ENCODE measurements around the gene CYP2W1.

The CYP2W1 gene

DNA sequence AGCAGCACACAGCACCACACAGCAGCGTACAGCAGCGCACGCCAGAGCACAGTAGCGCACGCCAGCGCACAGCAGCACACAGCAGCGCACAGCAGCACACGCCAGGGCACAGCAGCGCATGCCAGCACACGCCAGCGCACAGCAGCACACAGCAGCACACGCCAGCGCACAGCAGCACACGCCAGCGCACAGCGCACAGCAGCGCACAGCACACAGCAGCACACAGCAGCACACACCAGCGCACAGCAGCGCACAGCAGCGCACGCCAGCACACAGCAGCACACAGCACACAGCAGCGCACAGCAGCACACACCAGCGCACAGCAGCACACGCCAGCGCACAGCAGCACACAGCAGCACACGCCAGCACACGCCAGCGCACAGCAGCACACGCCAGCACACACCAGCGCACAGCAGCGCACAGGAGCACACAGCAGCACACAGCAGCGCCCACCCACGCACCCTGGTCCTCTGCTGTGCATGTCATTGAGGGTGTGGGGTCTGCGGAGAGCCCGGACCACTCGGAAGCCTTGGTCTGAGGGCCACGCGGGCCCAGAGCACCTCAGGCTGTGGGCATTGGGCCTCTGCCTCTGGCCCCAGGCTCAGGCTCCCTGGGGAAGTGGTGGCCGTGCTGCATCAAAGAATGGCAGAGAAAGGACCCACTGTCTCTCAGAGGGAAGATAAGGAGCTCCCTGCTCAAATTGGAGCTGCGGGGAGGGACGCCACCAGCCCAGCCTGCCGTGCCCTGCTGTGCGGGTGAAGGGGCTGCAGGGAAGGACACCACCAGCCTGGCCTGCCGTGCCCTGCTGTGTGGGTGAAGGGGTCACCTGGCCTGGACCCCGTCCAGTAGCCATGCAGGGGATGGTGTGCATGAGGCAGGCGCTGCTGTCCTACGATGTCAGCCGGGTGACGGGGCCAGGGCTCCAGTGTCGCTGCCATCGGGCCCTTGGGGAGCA is 33.9 kb downstream of the CYP2W1 start:
- no peak for DNase-seq

GRCh38 chr7:1017586-1018333 is 34.8 kb downstream of the CYP2W1 start:
- DNase-seq: no peak

GRCh38 chr7:1018334-1018695 is 35.3 kb downstream of the CYP2W1 start:
- no peak for DNase-seq

DNA sequence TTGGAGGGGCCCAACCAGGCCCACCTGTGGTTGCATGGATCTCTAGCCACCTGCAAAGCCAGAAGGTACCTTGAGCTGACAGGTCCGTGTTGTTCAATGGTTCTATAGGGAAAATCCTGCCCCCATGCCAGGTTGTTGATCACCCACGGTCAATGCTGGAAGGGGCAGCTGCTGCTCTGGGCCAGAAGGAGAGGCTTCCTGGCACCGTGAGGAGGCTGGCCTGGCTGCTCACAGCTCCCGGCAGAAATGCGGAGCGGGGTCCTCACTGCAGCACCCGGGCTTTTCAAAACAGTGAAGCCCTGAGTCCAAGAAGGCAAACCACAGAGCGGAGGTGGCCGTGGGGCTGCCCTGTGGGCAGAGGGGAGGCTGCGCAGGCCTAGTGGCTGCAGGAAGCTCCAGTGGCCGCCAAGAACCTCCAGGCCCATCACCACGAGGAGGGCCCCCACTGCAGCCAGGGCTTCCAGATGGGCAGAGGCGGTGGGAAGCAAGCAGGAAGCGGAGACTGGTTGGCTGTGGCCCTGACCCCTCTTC is 36.3 kb downstream of the CYP2W1 start:
- DNase-seq: no peak

- DNase-seq: no peak
Observed at GRCh38 chr7:1019789-1020610, 37.0 kb downstream of the CYP2W1 start.

DNA sequence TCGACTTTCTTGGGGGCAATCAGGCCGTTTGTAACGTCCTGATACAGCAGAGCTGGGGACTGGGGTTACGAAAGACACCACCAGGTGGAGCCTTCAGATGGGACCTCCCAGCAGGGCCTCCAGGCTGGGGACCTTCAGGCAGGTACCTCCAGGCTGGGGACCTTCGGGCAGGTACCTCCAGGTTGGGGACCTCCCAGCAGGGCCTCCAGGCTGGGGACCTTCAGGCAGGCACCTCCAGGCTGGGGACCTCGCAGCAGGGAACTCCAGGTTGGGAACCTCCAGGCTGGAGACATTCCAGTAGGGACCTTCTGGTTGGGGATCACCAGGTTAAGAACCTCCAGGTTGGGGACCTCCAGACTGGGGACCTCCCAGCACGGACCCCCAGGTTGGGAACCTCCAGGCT is 37.9 kb downstream of the CYP2W1 start:
- no peak for DNase-seq

GRCh38 chr7:1021366-1021765 is 38.4 kb downstream of the CYP2W1 start:
- DNase-seq: no peak

GRCh38 chr7:1021931-1022330 is 39.0 kb downstream of the CYP2W1 start:
- DNase-seq: no peak

GRCh38 chr7:1022356-1022755 is 39.4 kb downstream of the CYP2W1 start:
- no peak for DNase-seq

DNA sequence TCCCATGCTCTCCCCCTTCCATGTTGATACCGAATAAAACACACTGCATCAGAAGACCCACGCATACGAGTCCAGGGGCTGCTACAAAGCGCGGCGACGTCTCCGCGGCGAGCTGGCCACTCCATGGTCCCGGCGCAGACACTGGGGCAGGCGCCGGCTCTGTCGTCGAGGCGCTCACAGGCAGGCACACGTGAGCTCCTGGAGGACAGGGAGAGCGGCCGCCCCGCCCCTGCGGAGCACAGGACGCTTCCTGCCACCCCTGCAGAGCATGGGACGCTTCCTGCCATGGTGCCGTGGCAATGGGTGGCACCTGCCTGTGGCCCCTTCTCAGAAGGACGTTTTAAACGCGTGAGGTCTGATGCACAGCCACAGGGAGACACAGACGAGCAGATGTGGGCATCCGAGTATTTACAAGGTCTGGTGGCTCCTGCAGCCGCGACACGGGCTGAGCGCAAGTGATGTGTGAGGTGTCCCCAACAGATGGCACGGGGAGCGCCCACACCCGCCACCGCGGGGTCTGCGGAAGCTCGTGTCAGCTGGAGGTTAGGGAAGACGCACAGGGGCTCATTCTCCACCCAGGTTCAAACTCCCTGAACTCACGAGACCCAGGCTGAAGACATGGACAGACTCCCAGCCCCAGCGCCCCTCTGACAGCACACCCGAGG is 40.0 kb downstream of the CYP2W1 start:
- DNase-seq: no peak

- DNase-seq: no peak
Observed at GRCh38 chr7:1024331-1024841, 41.4 kb downstream of the CYP2W1 start.

GRCh38 chr7:1024876-1025742 is 42.1 kb downstream of the CYP2W1 start:
- no peak for DNase-seq

DNA sequence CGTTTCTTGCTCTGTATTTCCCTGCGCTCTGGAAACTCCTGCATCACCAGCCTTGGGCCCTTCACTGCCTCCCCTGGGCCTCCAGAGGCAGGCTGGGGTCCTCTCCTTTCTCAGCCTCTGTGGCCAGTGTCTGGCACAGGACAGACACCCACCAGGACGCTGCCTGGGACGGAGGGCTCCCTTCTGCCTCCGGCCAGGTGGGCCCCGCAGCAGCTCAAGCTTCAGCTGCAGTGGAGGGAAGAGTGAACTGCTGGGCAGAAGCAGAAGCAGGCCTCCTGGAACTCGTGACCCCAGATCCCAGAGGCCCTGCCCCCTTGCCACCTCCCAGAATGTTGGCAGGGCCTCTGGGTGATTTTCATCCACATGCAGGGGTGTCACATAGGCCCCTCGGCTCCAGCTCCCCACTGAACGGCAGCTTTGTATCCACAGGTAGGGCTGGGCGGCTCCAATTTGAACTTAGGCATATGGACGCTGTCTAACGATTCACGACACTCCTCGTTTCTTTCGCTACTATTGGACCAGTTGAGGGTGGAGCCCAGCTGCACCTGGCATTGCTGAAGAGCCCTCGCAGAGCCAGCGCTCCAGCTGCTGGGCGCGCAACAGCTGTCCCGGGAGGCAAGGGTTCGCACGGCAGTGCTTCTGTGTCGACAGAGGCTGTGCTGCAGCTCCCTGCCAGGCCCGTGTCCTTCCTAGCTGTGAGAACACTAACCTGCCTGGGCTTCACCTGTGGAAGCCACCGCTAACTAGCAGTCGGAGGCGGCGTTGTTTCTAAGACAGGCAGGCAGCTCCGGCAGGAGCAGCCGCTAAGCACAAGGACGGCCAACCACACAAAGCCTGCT is 43.0 kb downstream of the CYP2W1 start:
- DNase-seq: no peak

DNA sequence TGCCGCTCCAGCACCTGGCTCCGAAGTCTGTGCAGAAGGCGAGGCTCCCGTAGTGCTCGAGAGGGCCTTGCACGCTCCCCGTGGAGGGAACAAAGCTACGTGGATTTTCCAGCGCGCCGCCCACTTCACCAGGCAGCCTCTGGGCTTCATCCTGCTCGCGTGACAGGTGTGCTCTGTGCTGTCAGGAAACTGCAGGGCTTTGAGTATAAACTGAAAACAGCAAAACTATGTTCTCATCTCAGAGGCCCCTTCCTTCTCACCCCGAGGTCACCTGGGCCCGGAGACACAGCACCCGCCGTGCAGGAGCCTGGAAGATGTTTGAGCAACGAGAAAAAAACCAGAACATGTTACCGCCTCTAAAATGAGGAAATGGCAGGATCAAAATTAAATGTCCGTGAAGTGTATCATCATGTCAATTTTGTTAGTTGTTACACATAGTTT is 43.8 kb downstream of the CYP2W1 start:
- no peak for DNase-seq

DNA sequence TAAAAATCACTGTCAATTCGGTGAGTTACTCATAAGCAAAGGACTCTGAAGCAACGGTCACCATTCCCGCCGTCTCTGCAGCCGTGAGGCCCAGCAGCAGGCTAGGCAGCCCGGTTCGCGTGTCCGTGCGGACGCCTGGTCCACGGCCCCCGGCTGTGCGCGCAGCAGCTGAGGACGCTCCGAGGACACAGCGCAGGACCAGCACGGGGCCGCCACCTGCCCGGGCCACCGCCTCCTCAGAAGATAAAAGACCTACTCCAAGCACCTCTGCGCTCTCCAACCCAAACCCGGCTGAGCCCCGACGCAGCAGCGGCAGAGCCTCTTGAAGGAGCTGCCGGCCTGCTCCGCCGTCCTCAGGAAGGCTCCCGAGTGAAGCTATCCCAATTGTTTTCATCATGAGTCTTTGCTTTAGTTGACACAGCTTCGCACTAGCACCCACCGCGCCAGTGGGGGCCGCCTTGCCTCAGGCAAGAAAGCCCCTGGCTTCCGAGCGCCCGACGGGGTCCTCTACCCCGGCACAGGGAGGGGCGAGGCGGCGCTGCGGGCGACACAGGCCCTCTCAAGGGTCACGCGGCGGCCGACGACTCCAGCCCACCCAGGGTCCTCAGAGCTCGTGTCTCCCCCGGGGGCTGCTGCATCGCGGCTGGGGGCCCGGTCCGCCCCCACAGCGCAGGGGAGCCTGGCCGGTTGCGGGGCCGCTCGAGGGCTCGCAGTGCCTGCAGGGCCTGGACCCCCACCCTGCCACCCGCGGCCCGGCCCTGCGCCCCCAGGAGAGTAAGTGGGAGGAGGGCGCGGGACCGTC is 44.5 kb downstream of the CYP2W1 start:
- DNase-seq: no peak

DNA sequence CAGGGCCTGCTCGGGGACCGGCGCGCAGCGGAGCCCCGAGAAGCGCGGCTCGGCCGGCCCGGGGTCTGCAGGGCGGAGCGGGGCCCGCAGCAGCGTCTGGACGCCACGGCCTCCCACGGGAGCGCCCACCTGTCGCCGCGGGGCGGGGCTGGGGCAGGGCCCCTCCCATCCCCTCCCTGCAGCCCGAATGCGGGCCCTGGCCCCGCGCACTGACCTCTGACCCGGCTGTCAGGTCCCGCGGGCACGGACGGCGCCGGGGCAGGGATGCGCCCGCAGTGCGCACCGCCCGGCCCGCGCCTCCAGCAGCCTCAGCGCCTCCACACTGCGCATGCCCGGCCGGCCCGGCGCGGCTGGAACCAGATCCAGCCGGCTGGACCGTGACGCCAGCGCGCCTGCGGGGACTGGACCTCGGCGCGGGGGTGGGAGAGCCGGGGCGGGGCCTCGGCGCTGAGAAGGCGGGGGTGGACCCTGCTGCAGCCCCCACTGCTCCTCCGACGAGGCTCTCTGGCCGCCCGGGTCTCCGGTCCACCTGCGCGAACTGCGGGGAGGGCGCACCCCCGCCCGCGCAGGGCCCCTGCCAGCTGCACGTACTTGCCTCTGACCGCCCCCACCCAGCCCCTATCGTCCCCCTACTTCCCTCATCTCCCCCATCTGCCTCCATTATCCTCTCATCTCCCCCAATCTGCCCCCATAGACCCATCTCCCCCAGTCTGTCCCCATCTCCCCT is 45.2 kb downstream of the CYP2W1 start:
- DNase-seq: peak; percentile 28

- no peak for DNase-seq
Observed at GRCh38 chr7:1028775-1029636, 46.0 kb downstream of the CYP2W1 start.

Data from NCI-H1417 treated with DMSO at 0.1 percent for 48 hours (cell line).